Astrocyte of the cerebellum (primary cell): ENCODE results near the gene CD69.

ENCODE experiments used
- DNase-seq: peaks from one replicate; pipeline ENCODE4 v3.0.0-alpha.2; 2011; ENCODE audit warnings: low read depth
- H3K4me3 ChIP-seq: 2 replicates; pipeline ENCODE4 v1.5.1; 2011; ENCODE audit warnings: mild to moderate bottlenecking, low read depth, low read length, moderate library complexity
- in situ Hi-C: cut with HindIII; loops from 2 replicates; pipeline ENCODE4 v1.10.0; 2017; ENCODE audit warnings: low sequenced_read_pairs
- TF ChIP-seq, protein P1 (sequence below): IDR thresholded peaks from 2 replicates; pipeline ENCODE4 v1.5.1; 2012; ENCODE audit warnings: low read length, low read depth, moderate library complexity, mild to moderate bottlenecking; ENCODE audit errors: missing control alignments

Gene CD69

DNA sequence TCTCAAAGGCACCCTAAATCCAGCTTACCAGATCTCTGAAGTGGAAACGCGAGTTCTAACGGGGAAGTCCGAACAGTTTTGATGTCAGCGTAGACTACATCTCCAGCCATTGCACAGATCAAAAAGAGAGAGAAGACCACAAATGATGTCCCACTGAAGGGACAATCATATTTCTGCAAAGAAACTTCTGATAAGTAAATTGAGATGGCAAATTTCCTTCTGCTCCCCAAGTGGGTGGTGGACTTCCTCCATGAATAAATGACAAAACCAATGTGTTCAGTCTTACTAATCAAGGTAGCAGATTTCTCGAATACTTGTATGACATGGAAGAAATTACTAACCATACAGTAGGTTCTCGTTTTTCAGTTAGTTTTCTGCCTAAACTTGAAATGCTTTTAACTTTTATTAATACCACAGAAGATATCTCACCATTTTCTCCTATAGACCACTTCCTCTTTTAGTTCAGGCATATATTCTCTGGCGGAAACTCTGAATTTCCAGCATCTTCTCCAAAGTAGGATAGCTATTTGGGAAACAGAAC is 27.7 kb downstream of the CD69 start, which contains the start of gene CLECL1:
Gene CLECL1, minus strand, starts transcription at position 177 of the 541 bp plus-strand sequence.
- no peak within 1 kb of the TSS for H3K4me3 ChIP-seq
- TF ChIP-seq, protein P1, sequence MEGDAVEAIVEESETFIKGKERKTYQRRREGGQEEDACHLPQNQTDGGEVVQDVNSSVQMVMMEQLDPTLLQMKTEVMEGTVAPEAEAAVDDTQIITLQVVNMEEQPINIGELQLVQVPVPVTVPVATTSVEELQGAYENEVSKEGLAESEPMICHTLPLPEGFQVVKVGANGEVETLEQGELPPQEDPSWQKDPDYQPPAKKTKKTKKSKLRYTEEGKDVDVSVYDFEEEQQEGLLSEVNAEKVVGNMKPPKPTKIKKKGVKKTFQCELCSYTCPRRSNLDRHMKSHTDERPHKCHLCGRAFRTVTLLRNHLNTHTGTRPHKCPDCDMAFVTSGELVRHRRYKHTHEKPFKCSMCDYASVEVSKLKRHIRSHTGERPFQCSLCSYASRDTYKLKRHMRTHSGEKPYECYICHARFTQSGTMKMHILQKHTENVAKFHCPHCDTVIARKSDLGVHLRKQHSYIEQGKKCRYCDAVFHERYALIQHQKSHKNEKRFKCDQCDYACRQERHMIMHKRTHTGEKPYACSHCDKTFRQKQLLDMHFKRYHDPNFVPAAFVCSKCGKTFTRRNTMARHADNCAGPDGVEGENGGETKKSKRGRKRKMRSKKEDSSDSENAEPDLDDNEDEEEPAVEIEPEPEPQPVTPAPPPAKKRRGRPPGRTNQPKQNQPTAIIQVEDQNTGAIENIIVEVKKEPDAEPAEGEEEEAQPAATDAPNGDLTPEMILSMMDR = no peak

DNA sequence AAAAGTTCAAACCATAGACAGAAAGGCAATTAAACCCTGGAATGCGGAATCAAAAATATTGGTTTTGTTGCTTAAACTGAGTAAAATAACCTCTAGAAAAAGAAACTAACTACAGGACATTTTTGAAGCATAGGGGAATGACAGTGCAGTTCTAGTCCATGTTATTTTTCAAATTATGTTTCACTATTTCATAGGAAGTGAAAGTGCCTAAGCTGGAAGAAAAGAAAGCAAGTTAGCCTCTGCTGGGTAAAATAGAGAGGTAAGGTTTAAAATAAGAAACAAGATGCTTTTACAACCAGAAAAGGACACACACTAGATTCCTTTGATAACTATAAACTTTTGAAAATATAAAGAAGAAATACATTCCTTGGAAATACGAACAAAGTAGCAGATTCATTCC is 28.9 kb downstream of the CD69 start:
- in situ Hi-C loops = no loop called here
- no peak for DNase-seq

More for the DNA sequence above, 27.7 kb downstream of the CD69 start, which contains the start of gene CLECL1:
- no peak for DNase-seq
- in situ Hi-C loops = no loop called here

DNA sequence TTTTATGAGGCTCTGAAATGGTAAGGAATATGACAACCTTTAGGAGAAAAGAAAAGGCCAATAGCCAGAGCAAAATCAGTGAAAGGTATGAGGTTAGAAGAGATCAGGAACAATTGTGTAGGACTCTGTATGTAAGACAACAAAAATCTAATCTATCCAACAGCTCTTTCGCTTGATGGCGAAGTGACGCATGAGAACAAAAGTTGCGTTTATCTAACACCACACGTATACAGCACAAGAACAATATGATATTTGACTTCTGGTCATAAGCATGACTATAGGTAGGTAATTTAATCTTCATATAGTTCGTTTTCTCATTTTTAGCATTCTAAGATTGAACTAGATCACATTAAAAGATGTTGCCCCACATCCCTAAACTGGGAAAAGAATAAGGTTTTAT is 29.3 kb downstream of the CD69 start:
- H3K4me3 ChIP-seq = no peak overlapping the region
- no peak for DNase-seq
- TF ChIP-seq, protein P1 = no peak
- in situ Hi-C loops = no loop called here

More for the DNA sequence above, 28.9 kb downstream of the CD69 start:
- no peak overlapping the region for H3K4me3 ChIP-seq
- TF ChIP-seq, protein P1 = no peak

DNA sequence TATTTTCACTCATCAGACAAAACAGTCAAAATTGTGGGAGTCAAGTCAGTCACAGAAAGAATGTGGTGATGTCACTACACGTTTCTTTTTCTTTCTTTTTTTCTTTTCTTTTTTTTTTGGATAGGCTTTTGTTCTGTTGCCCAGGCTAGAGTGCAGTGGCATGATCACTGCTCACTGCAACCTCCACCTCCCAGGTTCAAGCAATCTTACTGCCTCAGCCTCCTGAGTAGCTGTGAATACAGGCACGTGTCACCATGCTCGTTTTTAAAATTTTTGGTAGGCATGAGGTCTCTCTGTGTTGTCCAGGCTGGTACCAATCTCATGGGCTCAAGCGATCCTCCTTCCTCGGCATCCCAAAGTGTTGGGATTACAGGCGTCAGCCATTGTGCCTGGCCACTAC is 30.1 kb downstream of the CD69 start:
- no peak overlapping the region for H3K4me3 ChIP-seq
- in situ Hi-C loops = no loop called here
- TF ChIP-seq, protein P1 = no peak

DNA sequence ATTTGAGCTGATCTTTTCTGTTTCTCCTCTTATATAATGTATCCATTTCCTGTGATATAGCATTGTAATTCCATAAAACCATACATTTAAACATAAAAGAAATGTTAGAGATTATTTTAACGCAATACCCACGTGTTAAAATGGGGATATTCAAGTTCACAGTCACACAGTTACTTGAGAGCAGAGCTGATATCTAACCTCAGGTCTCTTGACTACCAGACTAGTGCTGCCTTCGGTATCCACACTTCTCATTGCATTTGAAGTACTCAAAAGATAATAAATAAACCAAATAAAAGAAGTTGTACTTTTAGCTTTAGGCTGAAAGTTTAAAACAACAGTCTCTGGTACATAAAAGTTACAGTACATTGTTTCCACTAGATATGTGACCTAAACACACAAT is 30.7 kb downstream of the CD69 start:
- H3K4me3 ChIP-seq = no peak overlapping the region
- in situ Hi-C loops = no loop called here
- TF ChIP-seq, protein P1 = no peak
- no peak for DNase-seq

More for the DNA sequence above, 30.1 kb downstream of the CD69 start:
- DNase-seq = no peak

DNA sequence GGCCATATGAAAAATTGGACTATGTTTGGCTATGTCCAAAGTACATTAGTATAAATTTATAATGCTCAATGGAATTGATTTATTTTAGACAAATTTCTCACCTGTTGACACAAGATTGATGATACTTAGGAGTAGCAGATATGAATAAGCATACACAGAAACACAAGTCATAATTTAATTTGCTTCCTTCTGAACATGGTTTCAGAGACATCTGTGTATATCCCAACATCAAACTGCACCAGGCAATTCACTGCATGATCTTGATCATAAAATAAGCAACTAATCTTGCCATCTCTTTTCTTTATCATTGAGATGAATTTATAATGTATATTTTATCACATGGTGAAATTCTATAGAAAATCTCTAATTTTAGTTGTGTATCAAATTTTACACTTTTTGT is 31.6 kb downstream of the CD69 start:
- DNase-seq = no peak
- in situ Hi-C loops = no loop called here
- TF ChIP-seq, protein P1 = no peak
- no peak overlapping the region for H3K4me3 ChIP-seq
